GM12878 (cell line): ENCODE measurements around the gene ANKRD44. TPM values are rescaled to one million over a fixed set of nuclear protein-coding genes. Genes with fewer than 3 reads are reported as not detected.
A peak's percentile ranks its signal among the peaks of the same experiment; 100 is the strongest.

Experiments used
- ATAC-seq: fragments of 200-7000 bp; cut with Tn5 transposase; 3 replicates; pipeline ENCODE4 v1.9.1; 2020; ENCODE audit warnings: mild to moderate bottlenecking, moderate library complexity
- BruUV-seq: library from RNA; stranded (reverse); fragments of 400-500 nt; replicated peaks from 2 replicates; lab custom pipeline; 2021; lab: Mats Ljungman, UMichigan
- CTCF ChIA-PET: fragments of 300-600 bp; sonication (Branson Sonifier 250); formaldehyde crosslinking; extraction: SDS; loops from one replicate; lab custom pipeline; 2021; ENCODE audit warnings: inconsistent platforms; lab: Yijun Ruan, JAX
- POLR2A ChIA-PET: fragments of 350-600 bp; formaldehyde crosslinking; extraction: SDS; loops from one replicate; lab custom pipeline; 2021; ENCODE audit warnings: inconsistent platforms; lab: Charles Lee
- RAD21 ChIA-PET: fragments of 300-600 bp; sonication (Branson Sonifier 250); formaldehyde crosslinking; loops from one replicate; lab custom pipeline; 2023; ENCODE audit warnings: antibody characterized with exemption; ENCODE audit not compliant: unreplicated experiment; lab: Charles Lee
- SMC1A ChIA-PET: fragments of 300-600 bp; sonication (Branson Sonifier 250); formaldehyde crosslinking; loops from one replicate; lab custom pipeline; 2023; ENCODE audit not compliant: unreplicated experiment, uncharacterized antibody; lab: Charles Lee
- DNase-seq: peaks from one replicate; pipeline ENCODE4 v3.0.0-alpha.2; 2011; ENCODE audit warnings: low read depth, low spot score
- FAIRE-seq: peaks from 3 replicates; lab custom pipeline; 2011; peaks lifted over from hg19 to GRCh38; lab: Jason Lieb, UNC
- H2AFZ ChIP-seq: 2 replicates; pipeline ENCODE4 v1.6.0; 2011; ENCODE audit warnings: low read depth, low read length, control low read depth; ENCODE audit not compliant: control insufficient read depth
- H3K27ac ChIP-seq: 2 replicates; pipeline ENCODE4 v1.5.1; 2011; ENCODE audit warnings: control low read depth; ENCODE audit not compliant: control insufficient read depth, insufficient read depth
- H3K27me3 ChIP-seq, 2 experiments: replicated peaks in 1 of 2; 2 replicates each; pipeline versions ENCODE4 v1.6.0 to v1.6.1; 2011; ENCODE audit warnings: low read length in 1 of 2; ENCODE audit not compliant: control insufficient read depth in 2 of 2, insufficient read depth in 2 of 2
- H3K36me3 ChIP-seq, 2 experiments: 2 replicates each; pipeline ENCODE4 v1.5.1; 2011; ENCODE audit warnings: low read length in 1 of 2; ENCODE audit not compliant: control insufficient read depth in 2 of 2, insufficient read depth in 2 of 2
- H3K4me1 ChIP-seq: 2 replicates; pipeline ENCODE4 v1.6.1; 2011; ENCODE audit warnings: mild to moderate bottlenecking, low read length, moderate library complexity, mixed read lengths; ENCODE audit not compliant: control insufficient read depth, insufficient read depth
- H3K4me2 ChIP-seq: 2 replicates; pipeline ENCODE4 v1.6.0; 2011; ENCODE audit warnings: control low read depth; ENCODE audit not compliant: control insufficient read depth, insufficient read depth
- H3K4me3 ChIP-seq: fragments of 200-600 bp; sonication (generic); 2 replicates; pipeline ENCODE4 v1.5.1; 2016
- H3K79me2 ChIP-seq: 2 replicates; pipeline ENCODE4 v1.6.0; 2011; ENCODE audit warnings: low read length; ENCODE audit not compliant: control insufficient read depth, insufficient read depth
- H3K9ac ChIP-seq: 2 replicates; pipeline ENCODE4 v1.8.0; 2011; ENCODE audit warnings: low read length, control low read depth, mixed read lengths; ENCODE audit not compliant: control insufficient read depth, insufficient read depth
- H3K9me3 ChIP-seq: replicated peaks from 3 replicates; pipeline ENCODE4 v1.5.1; 2011; ENCODE audit warnings: mild to moderate bottlenecking, low read length; ENCODE audit not compliant: control insufficient read depth, insufficient read depth
- H4K20me1 ChIP-seq: 2 replicates; pipeline ENCODE4 v1.6.0; 2011; ENCODE audit not compliant: control insufficient read depth, insufficient read depth
- CBX3 ChIP-seq: fragments of 200-600 bp; sonication (generic); IDR thresholded peaks from 2 replicates; pipeline ENCODE4 v1.6.1; 2016; ENCODE audit warnings: low read depth, borderline replicate concordance
- IRF5 ChIP-seq: fragments of 450-650 bp; IDR thresholded peaks from 2 replicates; pipeline ENCODE4 v1.6.1; 2017; ENCODE audit warnings: borderline replicate concordance
- NR2F1 ChIP-seq: fragments of 450-650 bp; conservative IDR thresholded peaks from 2 replicates; pipeline ENCODE4 v1.6.1; 2017; ENCODE audit warnings: mild to moderate bottlenecking
- NRF1 ChIP-seq: conservative IDR thresholded peaks from 2 replicates; pipeline ENCODE4 v1.6.1; 2011; ENCODE audit warnings: mild to moderate bottlenecking, low read depth, low read length, improper control_type of control experiment
- RCOR1 ChIP-seq: conservative IDR thresholded peaks from 2 replicates; pipeline ENCODE4 v1.6.1; 2012; ENCODE audit warnings: low read depth, low read length, improper control_type of control experiment
- REST ChIP-seq: IDR thresholded peaks from 2 replicates; pipeline ENCODE4 v1.6.1; 2012; ENCODE audit warnings: mild to moderate bottlenecking, low read depth, low read length
- SPI1 ChIP-seq: IDR thresholded peaks from 2 replicates; pipeline ENCODE4 v1.6.1; 2011; ENCODE audit warnings: low read depth, mild to moderate bottlenecking, low read length, moderate library complexity, borderline replicate concordance; ENCODE audit not compliant: insufficient read depth
- SREBF1 ChIP-seq: IDR thresholded peaks from 2 replicates; pipeline ENCODE4 v1.6.1; 2012; ENCODE audit warnings: mild to moderate bottlenecking, low read length
- SUPT20H ChIP-seq: IDR thresholded peaks from 2 replicates; pipeline ENCODE4 v1.6.1; 2011; ENCODE audit warnings: low read depth, mild to moderate bottlenecking, low read length, moderate library complexity, borderline replicate concordance; ENCODE audit not compliant: control insufficient read depth
- TCF12 ChIP-seq: IDR thresholded peaks from 2 replicates; pipeline ENCODE4 v1.6.1; 2011; ENCODE audit warnings: low read depth, mild to moderate bottlenecking, low read length
- ZBTB11 ChIP-seq: fragments of 450-650 bp; formaldehyde crosslinking; IDR thresholded peaks from 2 replicates; pipeline ENCODE4 v1.5.0; 2022; ENCODE audit warnings: mild to moderate bottlenecking, missing genetic modification characterization
- WGBS: methylation state at CpG from one replicate; pipeline ENCODE4 v1.1.6; 2016; ENCODE audit warnings: low lambda C conversion rate; ENCODE audit not compliant: insufficient replicate concordance, insufficient coverage; ENCODE audit errors: missing lambda C conversion rate; 5-methylcytosine and 5-hydroxymethylcytosine counted together
- in situ Hi-C: fragments of 300-500 bp; cut with MboI; formaldehyde crosslinking; loops from 9 replicates; pipeline ENCODE4 v1.14.3; 2018; ENCODE audit warnings: mixed read lengths
- intact Hi-C: fragments of 100-400 bp; cut with micrococcal nuclease; formaldehyde crosslinking; loops from one replicate; pipeline ENCODE4 v1.14.2; 2022; ENCODE audit not compliant: unreplicated experiment
- polyA plus RNA-seq, 11 experiments: library from polyadenylated mRNA; depleted of rRNA in 4 of 11; unstranded in 6 of 11; stranded (reverse) in 5 of 11; fragments of >200 nt; fragmentation: Nextera tagmentation in 4 of 11; fragmentation: Illumina TruSeq in 1 of 11; extraction: Ambion mirVana in 4 of 11; extraction: Trizol in 1 of 11; gene quantifications; 1 replicate in 1 of 11; 2 replicates in 10 of 11; pipeline versions ENCODE4 v1.2.1 to v1.2.3, GENCODE V29; 2011 to 2016; ENCODE audit warnings: inconsistent platforms in 2 of 11, missing spikeins in 2 of 11, low read depth in 1 of 11
- total RNA-seq, 4 experiments: library from RNA; depleted of rRNA in 3 of 4; stranded (reverse); fragments of >200 nt in 3 of 4; fragmentation: Illumina TruSeq in 1 of 4; extraction: Trizol in 1 of 4; gene quantifications; 2 replicates each; pipeline versions ENCODE4 v1.2.1 to v1.2.3, GENCODE V29; 2013 to 2021
- TF ChIP-seq, protein P1 (sequence below): fragments of 150-350 bp; IDR thresholded peaks from 2 replicates; pipeline ENCODE4 v1.6.1; 2016; ENCODE audit warnings: low read depth, low read length

ANKRD44 gene
- total and polyA plus RNA-seq, 10 of the 15 experiments (the other 5 are each of a cell fraction or from before 2014, with no cell fraction given), result 19.1 to 99.1 (median 59.6) TPM

GRCh38 chr2:197054437-197054836 lies 256.1 kb downstream of the ANKRD44 start:
- no peak for DNase-seq
- no peaks in the 10 kb centered on the region for H3K79me2 ChIP-seq
- no peaks in the 10 kb centered on the region for H3K27me3 ChIP-seq
- no peak overlapping the region for H3K4me3 ChIP-seq
- FAIRE-seq, result no peak
- CTCF ChIA-PET, result interaction anchor here (0.9 to 1.5 kb wide), 3 partner anchors 21 to 113 kb away, joined by 3 to 4 read pairs (median 3); no protein-coding TSS in a partner anchor
- intact Hi-C loops (no loop called here), in situ Hi-C loops (no loop called here)
- H3K4me2 ChIP-seq, result no peak overlapping the region
- 43% methylated on average over 1 of the region's 1 CpG for WGBS
- no peak overlapping the region for H2AFZ ChIP-seq
- ATAC-seq, result peak; percentile 25; the same call in 2 of the 3 replicates
- SMC1A ChIA-PET, result interaction anchor here (0.8 to 1.4 kb wide), 2 partner anchors 19 to 22 kb away, joined by 3 to 4 read pairs; no protein-coding TSS in a partner anchor
- no peaks in the 10 kb centered on the region for H3K4me1 ChIP-seq
- H4K20me1 ChIP-seq, result no peaks in the 10 kb centered on the region
- BruUV-seq, result no TSS peak
- RAD21 ChIA-PET, result interaction anchor here (2.2 kb wide), 1 partner anchor 9 kb away, joined by 5 read pairs; no protein-coding TSS in a partner anchor
- no peak overlapping the region for H3K9ac ChIP-seq
- POLR2A ChIA-PET, result no interaction called here
- peaks cover 0 to 2% of the 10 kb centered on the region in 2 experiments; a peak in 2 of 4 replicates for H3K36me3 ChIP-seq
- H3K9me3 ChIP-seq, result peaks cover 10% of the 10 kb centered on the region
- no peak overlapping the region for H3K27ac ChIP-seq
- no peak for TF ChIP-seq SREBF1
- TF ChIP-seq IRF5, result no peak
- no peak for TF ChIP-seq NR2F1
- no peak for TF ChIP-seq REST
- TF ChIP-seq RCOR1, result no peak
- TF ChIP-seq ZBTB11, result no peak
- TF ChIP-seq NRF1, result no peak
- no peak for TF ChIP-seq TCF12
- TF ChIP-seq SUPT20H, result no peak
- TF ChIP-seq, protein P1, sequence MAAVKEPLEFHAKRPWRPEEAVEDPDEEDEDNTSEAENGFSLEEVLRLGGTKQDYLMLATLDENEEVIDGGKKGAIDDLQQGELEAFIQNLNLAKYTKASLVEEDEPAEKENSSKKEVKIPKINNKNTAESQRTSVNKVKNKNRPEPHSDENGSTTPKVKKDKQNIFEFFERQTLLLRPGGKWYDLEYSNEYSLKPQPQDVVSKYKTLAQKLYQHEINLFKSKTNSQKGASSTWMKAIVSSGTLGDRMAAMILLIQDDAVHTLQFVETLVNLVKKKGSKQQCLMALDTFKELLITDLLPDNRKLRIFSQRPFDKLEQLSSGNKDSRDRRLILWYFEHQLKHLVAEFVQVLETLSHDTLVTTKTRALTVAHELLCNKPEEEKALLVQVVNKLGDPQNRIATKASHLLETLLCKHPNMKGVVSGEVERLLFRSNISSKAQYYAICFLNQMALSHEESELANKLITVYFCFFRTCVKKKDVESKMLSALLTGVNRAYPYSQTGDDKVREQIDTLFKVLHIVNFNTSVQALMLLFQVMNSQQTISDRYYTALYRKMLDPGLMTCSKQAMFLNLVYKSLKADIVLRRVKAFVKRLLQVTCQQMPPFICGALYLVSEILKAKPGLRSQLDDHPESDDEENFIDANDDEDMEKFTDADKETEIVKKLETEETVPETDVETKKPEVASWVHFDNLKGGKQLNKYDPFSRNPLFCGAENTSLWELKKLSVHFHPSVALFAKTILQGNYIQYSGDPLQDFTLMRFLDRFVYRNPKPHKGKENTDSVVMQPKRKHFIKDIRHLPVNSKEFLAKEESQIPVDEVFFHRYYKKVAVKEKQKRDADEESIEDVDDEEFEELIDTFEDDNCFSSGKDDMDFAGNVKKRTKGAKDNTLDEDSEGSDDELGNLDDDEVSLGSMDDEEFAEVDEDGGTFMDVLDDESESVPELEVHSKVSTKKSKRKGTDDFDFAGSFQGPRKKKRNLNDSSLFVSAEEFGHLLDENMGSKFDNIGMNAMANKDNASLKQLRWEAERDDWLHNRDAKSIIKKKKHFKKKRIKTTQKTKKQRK, result no peak
- TF ChIP-seq SPI1, result no peak
- TF ChIP-seq CBX3, result no peak
